Measurements from ENCODE around the gene PGAP3. TPM values are rescaled to one million over a fixed set of nuclear protein-coding genes. Genes with fewer than 3 reads are reported as not detected.

The PGAP3 gene
- total and polyA plus RNA-seq, 7 donors = 1.4 to 7.9 (median 4.5) TPM

DNA sequence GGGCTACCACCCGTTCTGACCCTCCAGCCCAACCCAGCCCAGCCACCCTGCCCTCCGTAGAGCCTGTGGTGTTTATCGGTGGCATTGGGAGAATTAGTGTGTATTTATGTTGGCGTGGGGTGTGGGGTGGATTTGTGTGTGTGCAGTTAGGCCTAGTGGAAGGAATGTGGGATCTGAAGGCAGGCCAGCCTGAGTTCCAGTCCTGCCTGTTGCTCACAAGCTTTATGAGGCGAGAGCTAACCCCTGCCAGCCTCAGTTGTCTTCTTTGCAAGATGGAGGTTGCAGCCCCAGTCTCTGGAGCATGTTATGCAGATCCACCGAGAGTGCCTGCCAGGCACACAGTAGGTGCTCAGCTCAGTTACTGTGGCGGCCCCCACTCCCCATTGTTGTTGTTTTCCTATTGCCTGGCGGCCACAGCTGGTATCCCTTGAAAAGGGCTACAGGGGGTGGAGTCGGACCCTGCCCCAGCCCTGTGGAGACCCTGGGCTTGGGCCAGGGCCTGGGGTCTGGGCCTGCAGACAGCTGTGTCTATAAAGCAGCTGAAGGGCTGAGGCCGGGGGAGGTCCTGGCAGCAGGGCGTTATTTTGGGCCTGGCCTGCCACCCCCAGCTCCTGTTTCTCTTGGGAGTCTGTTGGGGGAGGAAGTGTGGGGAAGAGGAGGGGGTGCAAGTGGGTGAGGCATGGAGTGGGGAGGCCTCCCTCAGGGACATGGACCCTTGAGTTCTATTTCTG, 17.1 kb upstream of the PGAP3 start:
- intact Hi-C loops (cut with DNase I) = no loop called here
- ATAC-seq (peak in 1 of 4 donors; percentile 47), DNase-seq (no peak)
- TF ChIP-seq, protein P1, sequence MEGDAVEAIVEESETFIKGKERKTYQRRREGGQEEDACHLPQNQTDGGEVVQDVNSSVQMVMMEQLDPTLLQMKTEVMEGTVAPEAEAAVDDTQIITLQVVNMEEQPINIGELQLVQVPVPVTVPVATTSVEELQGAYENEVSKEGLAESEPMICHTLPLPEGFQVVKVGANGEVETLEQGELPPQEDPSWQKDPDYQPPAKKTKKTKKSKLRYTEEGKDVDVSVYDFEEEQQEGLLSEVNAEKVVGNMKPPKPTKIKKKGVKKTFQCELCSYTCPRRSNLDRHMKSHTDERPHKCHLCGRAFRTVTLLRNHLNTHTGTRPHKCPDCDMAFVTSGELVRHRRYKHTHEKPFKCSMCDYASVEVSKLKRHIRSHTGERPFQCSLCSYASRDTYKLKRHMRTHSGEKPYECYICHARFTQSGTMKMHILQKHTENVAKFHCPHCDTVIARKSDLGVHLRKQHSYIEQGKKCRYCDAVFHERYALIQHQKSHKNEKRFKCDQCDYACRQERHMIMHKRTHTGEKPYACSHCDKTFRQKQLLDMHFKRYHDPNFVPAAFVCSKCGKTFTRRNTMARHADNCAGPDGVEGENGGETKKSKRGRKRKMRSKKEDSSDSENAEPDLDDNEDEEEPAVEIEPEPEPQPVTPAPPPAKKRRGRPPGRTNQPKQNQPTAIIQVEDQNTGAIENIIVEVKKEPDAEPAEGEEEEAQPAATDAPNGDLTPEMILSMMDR (IDR thresholded peaks at IDR 0.05) = peak; percentile 29
- 36 to 55% (median 52%) methylated on average over 11 of the region's 11 CpGs for WGBS, 3 donors
- Histone ChIP-seq H3K4me1 (peaks cover 49% of the 10 kb centered on the region), H3K36me3 (ENCODE audit: insufficient read depth in 1 of 2, low read depth in 1 of 2) (peaks cover 0 to 33% of the 10 kb centered on the region in 2 donors), H3K4me3 (no peak overlapping the region), H3K27ac (peak overlapping the region; percentile 63), H3K27me3 (ENCODE audit: insufficient read depth in 3 of 3, low read length in 2 of 3) (no peaks in the 10 kb centered on the region), H3K9me3 (no peaks in the 10 kb centered on the region)

- peaks cover 55% of the 10 kb centered on the region for H3K4me1 ChIP-seq
- H3K4me3 ChIP-seq = no peak overlapping the region
- H3K36me3 ChIP-seq (ENCODE audit: insufficient read depth in 1 of 2, low read depth in 1 of 2) = peaks cover 0 to 22% of the 10 kb centered on the region in 2 donors
- DNase-seq = no peak
- ATAC-seq = no peak
- H3K27ac ChIP-seq = peak overlapping the region; percentile 61
- intact Hi-C loops (cut with DNase I) = no loop called here
- WGBS, 3 donors = 84 to 86% (median 84%) methylated on average over 5 of the region's 5 CpGs
- no peaks in the 10 kb centered on the region for H3K9me3 ChIP-seq
- no peaks in the 10 kb centered on the region for H3K27me3 ChIP-seq (ENCODE audit: insufficient read depth in 3 of 3, low read length in 2 of 3)
- TF ChIP-seq, protein P1 (IDR thresholded peaks at IDR 0.05) = no peak
Measured at GRCh38 chr17:39703913-39704312, 16.1 kb upstream of the PGAP3 start.

GRCh38 chr17:39702901-39703893, 15.3 kb upstream of the PGAP3 start:
- peak overlapping the region; percentile 61 for H3K27ac ChIP-seq

GRCh38 chr17:39701784-39702422, 14.0 kb upstream of the PGAP3 start:
- Histone ChIP-seq H3K27me3 (ENCODE audit: insufficient read depth in 3 of 3, low read length in 2 of 3) (no peaks in the 10 kb centered on the region), H3K9me3 (no peaks in the 10 kb centered on the region), H3K27ac (no peak overlapping the region), H3K36me3 (ENCODE audit: insufficient read depth in 1 of 2, low read depth in 1 of 2) (peaks cover 0 to 4% of the 10 kb centered on the region in 2 donors), H3K4me3 (peak overlapping the region; percentile 94), H3K4me1 (peaks cover 55% of the 10 kb centered on the region)
- intact Hi-C loops (cut with DNase I) = no loop called here
- DNase-seq (no peak), ATAC-seq (no peak)
- TF ChIP-seq, protein P1 (IDR thresholded peaks at IDR 0.05) = no peak
- 70 to 80% (median 78%) methylated on average over 4 of the region's 4 CpGs for WGBS, 3 donors

More at GRCh38 chr17:39702901-39703893, 15.3 kb upstream of the PGAP3 start:
- Histone ChIP-seq H3K27me3 (ENCODE audit: insufficient read depth in 3 of 3, low read length in 2 of 3) (no peaks in the 10 kb centered on the region), H3K9me3 (no peaks in the 10 kb centered on the region), H3K4me3 (no peak overlapping the region), H3K36me3 (ENCODE audit: insufficient read depth in 1 of 2, low read depth in 1 of 2) (peaks cover 0 to 15% of the 10 kb centered on the region in 2 donors), H3K4me1 (peaks cover 55% of the 10 kb centered on the region)
- DNase-seq (no peak), ATAC-seq (no peak)
- TF ChIP-seq, protein P1 (IDR thresholded peaks at IDR 0.05) = no peak
- intact Hi-C loops (cut with DNase I) = no loop called here
- WGBS, 3 donors = 53 to 62% (median 62%) methylated on average over 12 of the region's 12 CpGs

All from psoas muscle (tissue), 8 donors.